ENCODE results near the gene LAMA1. TPM values are rescaled to one million over a fixed set of nuclear protein-coding genes. Genes with fewer than 3 reads are reported as not detected.

The LAMA1 gene
- total RNA-seq, 3 donors from 2014 or later = 2.7 to 20.8 (median 6.1) TPM

- Histone ChIP-seq H3K36me3 (ENCODE audit: low read depth) (no peaks in the 10 kb centered on the region), H3K9me3 (no peaks in the 10 kb centered on the region), H3K4me3 (no peak overlapping the region), H3K4me1 (ENCODE audit: low read depth) (no peaks in the 10 kb centered on the region)
- intact Hi-C loops (cut with DNase I, micrococcal nuclease) = no loop called here
- ATAC-seq = no peak
- DNase-seq = no peak
- TF ChIP-seq, protein P1, sequence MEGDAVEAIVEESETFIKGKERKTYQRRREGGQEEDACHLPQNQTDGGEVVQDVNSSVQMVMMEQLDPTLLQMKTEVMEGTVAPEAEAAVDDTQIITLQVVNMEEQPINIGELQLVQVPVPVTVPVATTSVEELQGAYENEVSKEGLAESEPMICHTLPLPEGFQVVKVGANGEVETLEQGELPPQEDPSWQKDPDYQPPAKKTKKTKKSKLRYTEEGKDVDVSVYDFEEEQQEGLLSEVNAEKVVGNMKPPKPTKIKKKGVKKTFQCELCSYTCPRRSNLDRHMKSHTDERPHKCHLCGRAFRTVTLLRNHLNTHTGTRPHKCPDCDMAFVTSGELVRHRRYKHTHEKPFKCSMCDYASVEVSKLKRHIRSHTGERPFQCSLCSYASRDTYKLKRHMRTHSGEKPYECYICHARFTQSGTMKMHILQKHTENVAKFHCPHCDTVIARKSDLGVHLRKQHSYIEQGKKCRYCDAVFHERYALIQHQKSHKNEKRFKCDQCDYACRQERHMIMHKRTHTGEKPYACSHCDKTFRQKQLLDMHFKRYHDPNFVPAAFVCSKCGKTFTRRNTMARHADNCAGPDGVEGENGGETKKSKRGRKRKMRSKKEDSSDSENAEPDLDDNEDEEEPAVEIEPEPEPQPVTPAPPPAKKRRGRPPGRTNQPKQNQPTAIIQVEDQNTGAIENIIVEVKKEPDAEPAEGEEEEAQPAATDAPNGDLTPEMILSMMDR (IDR thresholded peaks at IDR 0.05) = no peak
Observed at GRCh38 chr18:7002107-7002506, 115.5 kb downstream of the LAMA1 start.

- H3K36me3 ChIP-seq (ENCODE audit: low read depth) = no peaks in the 10 kb centered on the region
- ATAC-seq = peak; percentile 75
- no peaks in the 10 kb centered on the region for H3K4me1 ChIP-seq (ENCODE audit: low read depth)
- DNase-seq = peak in 1 of 3 donors; percentile 46
- H3K9me3 ChIP-seq = no peaks in the 10 kb centered on the region
- TF ChIP-seq, protein P1 (IDR thresholded peaks at IDR 0.05) = peak; percentile 18
- no peak overlapping the region for H3K4me3 ChIP-seq
- intact Hi-C loops (cut with DNase I, micrococcal nuclease) = loop anchor here in 1 of 2 donors (2.0 kb wide), 1 partner anchor 80 kb away; no protein-coding TSS in a partner anchor
Observed at GRCh38 chr18:7000484-7001096, 117.0 kb downstream of the LAMA1 start.

- Histone ChIP-seq H3K36me3 (ENCODE audit: low read depth) (no peaks in the 10 kb centered on the region), H3K9me3 (no peaks in the 10 kb centered on the region), H3K4me3 (no peak overlapping the region), H3K4me1 (ENCODE audit: low read depth) (no peaks in the 10 kb centered on the region)
- intact Hi-C loops (cut with DNase I, micrococcal nuclease) = no loop called here
- DNase-seq = no peak
- ATAC-seq = no peak
- TF ChIP-seq, protein P1 (IDR thresholded peaks at IDR 0.05) = no peak
Observed at GRCh38 chr18:6997808-6998207, 119.8 kb downstream of the LAMA1 start.

DNA sequence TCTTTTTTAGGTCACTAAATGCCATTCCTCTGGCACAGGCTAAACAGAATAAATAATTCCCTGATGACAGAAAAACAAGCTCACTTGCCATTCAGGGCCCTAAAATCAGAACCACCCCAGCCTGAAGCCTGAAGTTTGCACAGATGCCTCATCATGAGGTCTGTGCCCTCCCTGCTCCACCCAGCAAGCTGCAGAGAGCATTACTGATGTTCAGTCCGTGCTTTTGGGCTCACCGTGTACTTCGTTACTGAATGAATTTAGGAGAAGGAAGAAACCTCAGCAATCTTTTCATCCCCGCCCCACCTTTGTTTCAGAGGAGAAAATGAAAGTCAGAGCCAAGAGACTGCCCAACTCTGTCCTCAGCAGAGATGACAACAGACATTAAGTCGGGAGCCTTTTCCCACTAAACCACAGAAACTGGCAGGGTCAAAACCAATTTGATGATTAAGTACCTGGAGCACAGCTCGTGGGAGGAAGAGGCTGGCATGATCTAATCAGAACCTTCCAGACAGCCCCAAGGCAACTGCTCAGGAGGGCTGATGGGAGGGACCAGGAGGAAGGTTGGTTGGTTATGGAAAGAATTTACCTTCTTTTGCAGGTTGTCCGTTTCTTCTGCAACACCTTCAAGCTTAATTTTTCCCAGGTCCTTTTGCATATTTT lies 122.7 kb downstream of the LAMA1 start:
- ATAC-seq = peak; percentile 40
- Histone ChIP-seq H3K4me1 (ENCODE audit: low read depth) (no peaks in the 10 kb centered on the region), H3K4me3 (no peak overlapping the region), H3K9me3 (no peaks in the 10 kb centered on the region), H3K36me3 (ENCODE audit: low read depth) (no peaks in the 10 kb centered on the region)
- no peak for DNase-seq
- intact Hi-C loops (cut with DNase I, micrococcal nuclease) = no loop called here
- TF ChIP-seq, protein P1 (IDR thresholded peaks at IDR 0.05) = no peak

DNA sequence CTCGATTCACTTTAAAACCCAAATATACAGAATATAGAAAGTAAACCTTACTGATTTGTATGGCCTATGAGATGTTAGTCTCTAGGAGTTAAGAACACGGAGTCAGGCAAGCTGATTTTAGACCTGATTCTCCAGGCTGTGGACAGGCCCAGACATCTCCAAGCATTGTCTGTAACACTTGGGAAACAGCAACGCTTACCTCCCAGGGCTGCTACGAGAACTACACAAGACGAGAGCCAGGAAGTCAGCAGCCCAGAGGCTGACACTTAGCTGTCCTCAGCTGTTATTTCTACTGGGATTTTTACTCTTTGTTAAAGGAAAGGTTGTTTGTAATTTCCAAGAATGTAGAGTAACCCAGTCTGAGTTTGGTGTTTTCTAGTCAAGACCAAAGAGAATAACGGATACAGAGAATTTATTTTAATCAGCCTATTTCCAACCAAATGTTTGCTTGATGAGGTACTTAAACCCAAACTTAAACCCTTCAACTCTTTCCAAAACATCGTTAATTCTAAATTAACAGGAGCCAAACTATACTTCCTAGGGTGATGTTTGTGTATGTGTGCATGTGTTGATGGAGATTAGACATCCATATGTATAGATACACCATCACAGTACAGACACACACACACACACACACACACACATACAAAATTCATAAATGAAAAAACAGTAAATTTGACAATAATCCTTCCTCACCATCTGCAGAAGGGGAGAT lies 123.4 kb downstream of the LAMA1 start:
- no peak for DNase-seq

More for the DNA sequence above, 123.4 kb downstream of the LAMA1 start:
- no peaks in the 10 kb centered on the region for H3K9me3 ChIP-seq
- no peaks in the 10 kb centered on the region for H3K36me3 ChIP-seq (ENCODE audit: low read depth)
- no peak overlapping the region for H3K4me3 ChIP-seq
- H3K4me1 ChIP-seq (ENCODE audit: low read depth) = no peaks in the 10 kb centered on the region
- no peak for ATAC-seq
- TF ChIP-seq, protein P1 (IDR thresholded peaks at IDR 0.05) = no peak
- intact Hi-C loops (cut with DNase I, micrococcal nuclease) = no loop called here
